Measurements from ENCODE around the gene SULF2.

GRCh38 chr20:47610945-47611250, 174.4 kb downstream of the SULF2 start:
- TF ChIP-seq, protein P1, sequence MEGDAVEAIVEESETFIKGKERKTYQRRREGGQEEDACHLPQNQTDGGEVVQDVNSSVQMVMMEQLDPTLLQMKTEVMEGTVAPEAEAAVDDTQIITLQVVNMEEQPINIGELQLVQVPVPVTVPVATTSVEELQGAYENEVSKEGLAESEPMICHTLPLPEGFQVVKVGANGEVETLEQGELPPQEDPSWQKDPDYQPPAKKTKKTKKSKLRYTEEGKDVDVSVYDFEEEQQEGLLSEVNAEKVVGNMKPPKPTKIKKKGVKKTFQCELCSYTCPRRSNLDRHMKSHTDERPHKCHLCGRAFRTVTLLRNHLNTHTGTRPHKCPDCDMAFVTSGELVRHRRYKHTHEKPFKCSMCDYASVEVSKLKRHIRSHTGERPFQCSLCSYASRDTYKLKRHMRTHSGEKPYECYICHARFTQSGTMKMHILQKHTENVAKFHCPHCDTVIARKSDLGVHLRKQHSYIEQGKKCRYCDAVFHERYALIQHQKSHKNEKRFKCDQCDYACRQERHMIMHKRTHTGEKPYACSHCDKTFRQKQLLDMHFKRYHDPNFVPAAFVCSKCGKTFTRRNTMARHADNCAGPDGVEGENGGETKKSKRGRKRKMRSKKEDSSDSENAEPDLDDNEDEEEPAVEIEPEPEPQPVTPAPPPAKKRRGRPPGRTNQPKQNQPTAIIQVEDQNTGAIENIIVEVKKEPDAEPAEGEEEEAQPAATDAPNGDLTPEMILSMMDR (conservative IDR thresholded peaks at IDR 0.05; ENCODE audit: low read length) = no peak
- no peak for TF ChIP-seq EZH2phosphoT487 (IDR thresholded peaks at IDR 0.05; ENCODE audit: borderline replicate concordance)
